GDM1 (cell line): ENCODE results near the gene ACOX3.

Experiments
- DNase-seq: peaks from one replicate; lab custom pipeline; 2025; lab: John Stamatoyannopoulos, UW

Gene ACOX3

DNA sequence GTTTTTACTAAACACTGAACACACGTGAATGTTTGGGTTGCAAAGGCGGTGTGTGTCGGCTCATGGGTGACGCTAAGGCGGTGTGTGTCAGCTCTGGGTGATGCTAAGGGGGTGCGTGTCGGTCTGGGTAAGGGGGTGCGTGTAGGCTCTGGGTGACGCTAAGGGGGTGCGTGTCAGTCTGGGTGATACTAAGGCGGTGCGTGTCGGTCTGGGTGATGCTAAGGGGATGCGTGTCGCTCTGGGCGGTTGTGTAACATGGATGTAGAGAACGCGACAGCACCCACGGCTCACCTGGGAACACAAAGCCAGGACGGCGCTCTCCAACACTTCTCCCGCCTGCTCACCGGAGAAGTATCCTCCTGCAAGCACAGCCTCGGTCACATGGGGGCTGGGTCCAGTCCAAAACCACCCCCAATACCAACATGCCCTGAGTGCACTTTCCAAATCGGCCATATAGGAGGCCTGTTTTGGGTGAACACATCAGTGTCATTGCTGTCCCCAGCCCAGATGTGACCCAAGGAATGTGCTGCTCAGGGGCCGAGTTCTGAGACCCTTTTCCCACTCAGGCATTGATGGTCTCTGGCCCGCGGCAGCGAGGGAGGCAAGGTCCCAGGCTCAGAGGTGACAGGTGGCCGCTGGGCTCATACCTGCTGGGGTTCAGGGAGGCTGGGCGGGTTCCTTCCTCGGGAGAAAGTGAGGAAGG is 67.1 kb downstream of the ACOX3 start:
- no peak for DNase-seq

GRCh38 chr4:8372506-8372905 is 68.0 kb downstream of the ACOX3 start:
- no peak for DNase-seq

GRCh38 chr4:8371596-8371995 is 68.9 kb downstream of the ACOX3 start:
- DNase-seq, result no peak

GRCh38 chr4:8370835-8371595 is 69.5 kb downstream of the ACOX3 start:
- no peak for DNase-seq

DNA sequence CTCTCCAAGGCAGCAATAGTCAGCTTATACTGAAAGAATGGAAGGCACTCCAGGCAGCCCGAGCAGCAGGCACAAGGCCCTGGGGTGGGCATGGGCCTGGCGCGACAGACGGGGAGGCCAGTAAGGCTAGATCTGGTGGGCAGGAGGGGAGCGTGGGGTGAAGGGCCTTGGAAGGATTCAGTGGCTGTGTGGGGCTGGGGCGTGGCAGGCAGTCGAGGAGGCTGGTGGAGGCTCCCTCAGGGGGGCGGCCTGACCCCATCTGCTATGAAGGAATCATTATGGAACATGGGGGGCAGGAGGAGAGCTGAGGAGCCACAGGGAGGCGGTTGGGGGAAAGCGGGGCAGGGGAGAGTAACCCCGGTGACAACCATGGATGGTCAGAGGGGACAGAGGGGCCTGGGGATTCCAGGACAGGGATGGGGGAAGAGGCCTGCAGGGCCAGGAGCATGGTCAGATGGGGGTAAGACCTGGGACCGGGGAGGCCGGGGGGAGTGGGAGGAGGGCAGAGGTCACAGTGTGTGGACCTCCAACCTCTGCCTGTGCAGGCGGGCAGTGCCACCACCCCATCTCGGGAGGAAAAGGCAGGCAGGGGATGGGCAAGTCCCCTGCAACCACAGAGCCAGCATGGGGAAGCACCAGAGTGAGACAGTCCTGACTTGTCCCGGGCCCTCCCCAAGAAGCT is 70.3 kb downstream of the ACOX3 start:
- DNase-seq, result no peak

GRCh38 chr4:8369426-8370105 is 71.0 kb downstream of the ACOX3 start:
- no peak for DNase-seq

DNA sequence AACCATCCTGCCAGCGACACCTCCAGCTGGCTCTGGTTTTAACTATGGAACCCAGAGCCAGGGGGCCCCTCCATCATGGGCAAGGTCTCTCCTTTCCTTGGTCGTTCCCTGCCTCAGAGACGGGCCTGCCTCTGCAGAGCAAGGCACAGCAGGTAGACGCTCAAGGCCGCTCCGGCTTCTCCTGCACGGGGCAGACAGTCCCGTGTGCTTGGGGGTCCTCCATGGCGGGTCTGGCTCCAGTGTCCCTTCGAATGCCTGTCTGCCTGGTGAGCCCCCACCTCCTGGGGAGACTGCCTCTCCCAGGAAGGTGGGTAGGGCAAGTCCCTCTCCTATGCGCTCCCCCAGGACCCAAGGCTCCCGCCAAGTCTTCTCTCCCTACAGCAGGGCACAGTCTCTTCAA is 71.5 kb downstream of the ACOX3 start:
- DNase-seq, result no peak

GRCh38 chr4:8368061-8368481 is 72.5 kb downstream of the ACOX3 start:
- DNase-seq, result no peak

DNA sequence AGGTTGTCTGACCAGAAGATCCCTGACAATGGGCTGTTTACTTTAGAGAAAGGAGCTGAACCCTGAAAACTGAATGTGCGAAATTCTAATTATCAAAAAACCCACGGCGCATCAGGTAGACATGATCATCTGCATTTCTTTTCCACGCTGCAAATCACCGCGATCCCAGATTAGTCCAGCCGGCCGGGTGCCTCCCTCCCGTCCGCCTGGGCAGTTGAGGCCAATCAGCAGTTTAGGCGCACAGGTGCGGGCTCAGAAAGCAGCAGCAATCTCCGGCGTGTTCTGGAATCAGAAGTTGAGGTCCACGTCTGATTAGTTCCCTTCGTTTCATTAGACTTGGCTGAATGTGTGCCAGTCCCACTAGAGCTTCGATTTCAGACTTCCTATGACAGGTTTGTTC is 73.9 kb downstream of the ACOX3 start:
- DNase-seq, result no peak

DNA sequence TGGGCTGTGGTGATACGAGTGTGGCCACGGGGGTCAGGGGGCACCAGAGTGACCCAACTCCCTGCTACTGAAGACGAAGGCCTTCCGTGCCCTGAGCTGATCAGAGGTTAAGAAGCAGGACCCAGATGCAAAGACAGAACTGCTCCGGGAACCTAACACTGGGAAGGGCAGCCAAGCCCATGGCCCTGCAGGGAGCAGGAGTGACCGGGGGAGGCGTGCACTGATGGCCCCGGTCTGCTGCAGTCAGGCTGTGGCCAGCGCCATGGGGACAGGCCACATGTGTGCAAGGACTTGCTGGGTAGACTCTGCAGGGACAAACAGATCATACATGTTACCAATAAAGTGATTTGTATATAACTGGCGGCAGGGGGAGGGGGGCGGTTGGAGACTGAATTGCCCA is 74.6 kb downstream of the ACOX3 start:
- no peak for DNase-seq

DNA sequence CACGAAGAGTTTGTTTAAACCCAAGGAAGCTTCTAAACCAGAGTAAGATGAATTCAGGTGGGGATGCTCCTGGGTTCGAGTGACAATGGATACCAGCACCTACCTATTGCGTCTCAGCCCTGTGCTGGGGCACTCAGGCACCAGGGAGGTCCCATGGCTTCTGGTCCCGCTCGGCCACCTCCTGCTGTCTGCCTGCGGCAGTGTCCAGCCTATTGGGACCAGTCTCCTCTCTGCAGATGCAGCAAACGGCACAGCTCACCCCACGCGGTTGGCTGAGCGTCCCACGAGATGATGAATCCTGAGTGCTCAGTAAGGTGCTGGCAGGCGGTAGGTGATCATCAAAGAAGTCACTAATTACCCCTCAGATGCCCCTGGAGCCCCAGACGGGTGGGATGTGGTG is 75.2 kb downstream of the ACOX3 start:
- DNase-seq, result no peak

GRCh38 chr4:8364848-8365350 is 75.6 kb downstream of the ACOX3 start:
- no peak for DNase-seq

- no peak for DNase-seq
Measured at GRCh38 chr4:8364141-8364540, 76.4 kb downstream of the ACOX3 start.

DNA sequence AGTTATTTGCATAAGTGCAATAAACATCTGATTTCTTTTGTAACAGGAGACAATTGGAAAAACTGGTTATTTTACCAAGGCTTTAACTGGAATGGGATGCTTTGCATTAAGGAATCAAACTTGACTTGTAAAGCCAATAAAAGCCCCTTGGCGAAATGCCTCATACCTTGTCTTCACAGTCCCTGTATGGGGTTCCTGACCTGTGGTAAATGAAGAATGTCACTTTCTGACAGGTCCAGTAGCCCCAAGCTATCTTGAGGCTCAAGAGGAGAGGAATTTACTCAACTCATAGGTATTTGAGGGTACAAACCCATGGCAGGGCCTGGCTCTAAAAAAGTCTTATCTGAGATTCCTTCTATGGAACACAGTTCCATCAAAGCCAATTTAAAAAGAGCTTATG is 78.0 kb downstream of the ACOX3 start:
- DNase-seq, result no peak

- DNase-seq, result no peak
Measured at GRCh38 chr4:8359193-8359592, 81.3 kb downstream of the ACOX3 start.

DNA sequence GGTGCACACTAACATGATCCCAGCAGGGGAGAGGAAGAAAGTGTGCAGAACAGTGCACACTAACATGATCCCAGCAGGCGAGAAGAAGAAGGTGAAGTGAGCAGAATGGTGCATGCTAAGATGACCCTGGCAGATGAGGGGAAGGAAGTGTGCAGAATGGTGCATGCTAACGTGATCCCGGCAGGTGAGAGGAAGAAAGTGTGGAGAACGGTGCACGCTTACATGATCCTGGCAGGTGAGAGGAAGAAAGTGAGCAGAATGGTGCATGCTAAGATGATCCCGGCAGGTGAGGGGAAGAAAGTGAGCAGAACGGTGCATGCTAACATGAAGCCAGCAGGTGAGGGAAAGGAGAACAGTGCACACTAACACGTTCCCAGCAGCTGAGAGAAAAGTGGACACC is 83.7 kb downstream of the ACOX3 start:
- no peak for DNase-seq

DNA sequence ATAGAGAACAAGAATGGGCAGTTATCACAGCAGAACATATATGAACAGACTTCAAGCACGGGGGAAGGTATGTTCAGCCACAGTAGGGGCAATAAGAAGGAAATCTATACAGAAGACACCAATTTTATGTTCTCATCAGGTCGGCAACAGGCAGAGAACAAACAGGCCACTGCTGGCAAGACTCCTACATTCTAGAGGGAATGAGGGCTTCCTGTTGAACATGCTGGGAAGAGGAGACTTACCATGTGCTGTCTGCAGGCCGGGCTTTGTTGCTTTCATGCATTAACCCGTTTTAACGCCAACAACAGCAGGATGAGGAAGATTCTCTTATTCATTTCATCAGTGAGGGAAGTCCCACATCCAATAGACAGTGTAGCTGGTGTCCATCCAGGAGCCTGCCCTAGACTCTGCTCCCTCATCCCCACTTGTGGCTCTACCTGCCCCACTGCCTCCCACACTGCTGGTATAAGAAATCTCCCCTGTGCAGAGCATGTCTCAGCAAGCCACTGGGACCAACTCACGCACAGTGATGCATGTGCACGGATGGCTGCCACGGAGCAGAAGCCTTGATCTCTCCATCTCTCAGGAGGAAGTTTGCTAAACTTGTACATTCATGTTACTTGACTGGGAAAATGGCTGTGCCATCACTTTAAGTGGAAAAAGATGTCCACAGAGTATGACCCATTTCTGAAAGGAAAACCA is 84.5 kb downstream of the ACOX3 start:
- no peak for DNase-seq

- DNase-seq, result no peak
Measured at GRCh38 chr4:8355306-8355705, 85.2 kb downstream of the ACOX3 start.

DNA sequence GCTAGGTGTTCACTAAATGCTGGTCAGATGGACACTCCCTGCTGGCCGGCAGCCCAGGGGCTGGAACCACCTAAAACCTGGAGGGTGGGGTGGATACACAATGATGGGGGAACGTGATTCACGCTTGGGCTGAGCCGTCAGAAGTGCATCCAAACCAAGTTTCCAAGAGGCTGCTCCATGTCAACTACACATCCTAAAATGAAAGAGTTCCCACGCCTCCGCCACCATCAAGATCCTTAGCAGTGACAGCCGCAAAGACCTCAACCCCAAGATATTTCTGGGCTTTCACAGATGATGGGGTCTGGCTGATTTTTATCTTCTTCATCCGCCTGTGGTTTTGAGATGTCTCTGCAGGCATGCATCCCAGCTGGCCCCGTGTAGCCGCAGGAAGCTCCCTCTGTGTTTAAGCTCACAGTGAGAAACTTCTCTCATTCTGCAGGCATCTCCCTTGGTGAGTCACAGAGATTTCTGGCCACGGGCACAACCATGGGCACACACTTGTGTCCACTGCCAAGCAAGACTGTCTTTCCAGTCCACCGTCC is 86.5 kb downstream of the ACOX3 start:
- DNase-seq, result no peak

GRCh38 chr4:8353158-8353669 is 87.3 kb downstream of the ACOX3 start:
- no peak for DNase-seq
